Activated CD4-positive, alpha-beta T cell treated with anti-CD3 and anti-CD28 coated beads for 48 hours (primary cell): ENCODE measurements around the gene JAGN1.
A peak's percentile ranks its signal among the peaks of the same experiment; 100 is the strongest.
"Not testable (repeated sequence)": the region's sequence is repeated elsewhere in the genome, so short reads cannot be mapped to it uniquely, and the experiment has no call there.

ENCODE experiments used
- DNase-seq: peaks from one replicate; pipeline ENCODE4 v3.0.0-alpha.2; 2020

Gene JAGN1

GRCh38 chr3:9899289-9899791 lies 8.9 kb downstream of the JAGN1 start:
- no peak for DNase-seq

- DNase-seq, result not testable (repeated sequence)
Measured at GRCh38 chr3:9900965-9901415, 10.6 kb downstream of the JAGN1 start.

GRCh38 chr3:9901967-9902366 lies 11.6 kb downstream of the JAGN1 start:
- DNase-seq, result peak; percentile 51

GRCh38 chr3:9902372-9903237 lies 12.2 kb downstream of the JAGN1 start, which contains the start of gene IL17RE:
TSS of gene IL17RE (plus strand) at chr3:9902848. CDS start at chr3:9902933, 85 bp downstream.
- DNase-seq, result peak; percentile 23

GRCh38 chr3:9903238-9903624 lies 12.8 kb downstream of the JAGN1 start:
- peak; percentile 30 for DNase-seq

GRCh38 chr3:9903904-9904303 lies 13.5 kb downstream of the JAGN1 start:
- no peak for DNase-seq

- DNase-seq, result no peak
Measured at GRCh38 chr3:9906480-9906879, 16.1 kb downstream of the JAGN1 start.

- no peak for DNase-seq
Measured at GRCh38 chr3:9908286-9908685, 17.9 kb downstream of the JAGN1 start.

- DNase-seq, result peak; percentile 32
Measured at GRCh38 chr3:9909221-9910013, 19.0 kb downstream of the JAGN1 start.

- DNase-seq, result no peak
Measured at GRCh38 chr3:9911863-9912262, 21.5 kb downstream of the JAGN1 start.

GRCh38 chr3:9912294-9912935 lies 22.0 kb downstream of the JAGN1 start:
- DNase-seq, result peak; percentile 16

- DNase-seq, result no peak
Measured at GRCh38 chr3:9913601-9914000, 23.2 kb downstream of the JAGN1 start.

- DNase-seq, result no peak
Measured at GRCh38 chr3:9914011-9914410, 23.6 kb downstream of the JAGN1 start.

GRCh38 chr3:9914559-9915253 lies 24.3 kb downstream of the JAGN1 start:
- no peak for DNase-seq

- peak; percentile 58 for DNase-seq
Measured at GRCh38 chr3:9915254-9916141, 25.1 kb downstream of the JAGN1 start.

- DNase-seq, result no peak
Measured at GRCh38 chr3:9916346-9916733, 25.9 kb downstream of the JAGN1 start.

- peak; percentile 70 for DNase-seq
Measured at GRCh38 chr3:9916734-9917680, 26.6 kb downstream of the JAGN1 start, which contains the start of gene IL17RC. TSS of gene IL17RC (plus strand) at chr3:9917098. CDS start at chr3:9917316, 218 bp downstream.

GRCh38 chr3:9917820-9918219 lies 27.4 kb downstream of the JAGN1 start:
- DNase-seq, result no peak

- no peak for DNase-seq
Measured at GRCh38 chr3:9918261-9919038, 28.0 kb downstream of the JAGN1 start.
